Hematopoietic multipotent progenitor cell treated with erythropoietin and hydrocortisone succinate and interleukin-3 and kit ligand, for 6 days (in vitro differentiated cells): ENCODE data around the gene ALG8.
"Not testable (repeated sequence)": the region's sequence is repeated elsewhere in the genome, so short reads cannot be mapped to it uniquely, and the experiment has no call there.

Source experiments
- DNase-seq: peaks from one replicate; pipeline ENCODE4 v3.0.0-alpha.2; 2015

ALG8 gene

DNA sequence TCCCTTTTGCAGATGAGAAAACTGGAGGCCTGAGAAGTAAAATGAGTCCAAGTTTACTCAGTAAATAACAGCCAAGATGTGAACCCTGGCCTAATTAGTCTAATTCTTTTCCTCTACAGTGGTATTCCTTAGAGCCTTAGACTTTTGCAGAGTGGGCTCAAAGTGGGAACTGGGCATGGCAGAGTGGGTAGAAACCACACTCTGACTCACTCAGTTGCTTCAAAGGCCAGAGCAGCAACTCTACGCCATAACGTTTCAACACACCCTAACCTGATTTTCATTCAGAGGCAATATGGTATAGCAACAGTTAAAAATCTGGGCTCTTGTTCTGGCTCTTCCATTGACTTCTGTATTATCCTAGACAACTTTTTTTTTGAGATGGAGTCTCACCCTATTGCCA is 73.0 kb downstream of the ALG8 start:
- no peak for DNase-seq

DNA sequence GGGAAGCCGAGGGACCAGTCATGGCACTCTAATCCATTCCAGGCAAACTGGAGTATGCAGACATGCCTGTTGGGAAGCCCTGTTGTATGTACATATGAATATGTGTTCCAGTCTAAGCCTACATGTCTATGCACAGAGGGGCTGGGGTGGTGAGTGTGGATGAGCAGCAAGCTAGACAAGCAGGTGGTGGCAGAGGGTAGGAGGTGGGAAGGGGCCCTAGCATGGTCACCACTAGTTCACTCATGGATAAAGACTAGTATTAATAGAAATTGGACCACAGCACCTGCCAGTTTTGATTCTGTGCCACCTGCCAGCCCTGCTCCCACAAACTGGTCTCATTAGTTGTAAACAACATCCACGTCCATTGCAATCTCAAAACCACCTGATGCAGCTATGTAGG is 74.2 kb downstream of the ALG8 start:
- no peak for DNase-seq

DNA sequence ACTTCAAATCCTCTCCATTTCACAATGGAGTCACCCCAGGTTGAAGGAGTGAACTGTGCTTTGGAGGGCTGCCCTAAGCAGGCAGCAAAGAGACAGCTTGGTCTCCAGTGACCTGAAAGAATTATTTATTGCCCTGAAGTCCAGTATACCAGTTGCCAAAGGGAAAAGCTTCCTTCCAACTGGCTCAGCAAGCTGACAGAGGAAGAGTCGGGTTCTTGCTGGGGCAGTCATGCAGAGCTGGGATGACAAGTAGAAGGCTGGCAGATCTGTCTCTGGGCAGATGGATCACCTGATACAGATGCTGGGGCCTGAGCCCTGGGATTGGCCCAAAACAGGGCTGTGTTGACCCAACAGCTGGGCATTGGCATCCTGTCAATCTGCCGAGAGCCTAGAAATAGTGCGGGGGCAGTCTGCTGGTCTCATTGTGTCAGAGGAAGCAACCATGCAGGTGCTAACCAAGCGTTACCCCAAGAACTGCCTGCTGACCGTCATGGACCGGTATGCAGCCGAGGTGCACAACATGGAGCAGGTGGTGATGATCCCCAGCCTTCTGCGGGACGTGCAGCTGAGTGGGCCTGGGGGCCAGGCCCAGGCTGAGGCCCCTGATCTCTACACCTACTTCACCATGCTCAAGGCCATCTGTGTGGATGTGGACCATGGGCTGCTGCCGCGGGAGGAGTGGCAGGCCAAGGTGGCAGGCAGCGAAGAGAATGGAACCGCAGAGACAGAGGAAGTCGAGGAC is 75.8 kb downstream of the ALG8 start, which contains the start of gene THRSP:
TSS of gene THRSP (plus strand) at position 422 of the 742 bp plus-strand sequence. CDS start at position 443, 21 bp downstream.
- no peak for DNase-seq

DNA sequence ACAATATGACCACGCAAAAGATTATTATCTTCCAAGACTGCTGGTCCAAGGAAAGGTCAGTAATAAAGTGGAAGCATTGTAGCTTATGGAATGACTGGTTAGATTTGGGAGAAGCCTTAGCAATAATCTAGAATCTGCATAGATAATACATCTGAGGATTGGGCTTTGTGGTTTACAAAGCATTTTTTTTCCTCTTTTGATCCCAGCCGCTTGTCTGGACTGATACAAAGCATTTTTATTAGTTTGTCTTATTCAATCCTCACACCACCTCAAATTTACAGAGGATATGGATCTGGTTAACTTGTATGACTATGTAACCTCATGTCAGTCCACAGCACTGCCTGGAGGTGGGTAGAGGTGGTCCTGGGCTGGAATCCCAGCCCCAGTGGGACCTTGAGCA is 76.8 kb downstream of the ALG8 start:
- no peak for DNase-seq

- DNase-seq, result no peak
Measured at GRCh38 chr11:78061921-78062311, 77.5 kb downstream of the ALG8 start.

DNA sequence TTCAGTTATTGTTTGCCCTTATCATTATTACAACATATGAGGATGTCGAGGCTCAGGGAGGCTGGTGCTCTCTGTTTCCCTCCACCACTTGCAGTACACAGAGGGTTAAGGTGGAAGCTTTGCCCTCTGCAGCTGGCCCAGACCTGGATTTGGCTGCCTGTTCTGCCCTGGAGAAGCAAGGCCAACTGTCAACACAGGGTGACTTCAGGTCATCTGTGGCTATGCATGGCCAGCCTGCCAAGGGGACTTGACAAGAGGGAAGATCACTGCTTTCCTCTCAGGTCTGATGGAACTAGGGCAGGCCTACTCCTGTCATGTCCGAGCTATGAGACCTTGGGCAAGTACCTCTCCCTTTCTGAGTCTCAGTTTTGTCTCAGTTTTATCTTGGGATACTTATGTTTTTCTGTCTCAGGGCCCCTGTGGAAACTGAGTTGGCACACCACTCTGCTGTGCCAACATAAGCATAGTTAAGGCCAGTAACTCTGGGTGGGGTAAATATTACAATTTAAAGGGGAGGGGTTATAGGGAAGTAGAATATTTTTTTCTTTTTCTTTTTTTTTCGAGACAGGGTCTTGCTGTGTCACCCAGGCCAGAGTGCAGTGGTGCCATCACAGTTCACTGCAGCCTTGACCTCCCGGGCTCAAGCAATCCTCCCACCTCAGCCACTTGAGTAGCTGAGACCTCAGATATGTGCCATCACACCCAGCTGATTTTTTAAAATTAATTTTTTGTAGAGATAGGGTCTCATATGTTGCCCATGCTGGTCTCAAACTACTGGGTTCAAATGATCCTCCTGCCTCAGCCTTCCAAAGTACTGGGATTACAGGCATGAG is 78.1 kb downstream of the ALG8 start:
- no peak for DNase-seq

DNA sequence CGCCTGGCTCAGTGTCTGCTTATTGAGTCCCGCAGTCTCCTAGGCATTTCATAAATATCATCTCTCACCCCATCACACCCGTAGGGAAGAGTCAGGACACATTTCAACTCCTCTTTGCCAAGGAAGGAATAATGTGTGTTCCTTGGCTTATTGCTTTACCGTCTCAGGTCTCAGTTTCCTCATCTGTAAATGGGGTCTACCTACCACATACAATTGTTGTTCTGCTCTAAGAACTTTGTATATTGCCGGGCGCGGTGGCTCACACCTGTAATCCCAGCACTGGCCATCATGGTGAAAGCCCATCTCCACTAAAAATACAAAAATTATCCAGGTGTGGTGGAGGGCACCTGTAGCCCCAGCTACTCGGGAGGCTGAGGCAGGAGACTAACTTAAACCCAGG is 78.9 kb downstream of the ALG8 start:
- DNase-seq, result no peak

GRCh38 chr11:78059749-78060328 is 79.6 kb downstream of the ALG8 start:
- DNase-seq, result not testable (repeated sequence)

DNA sequence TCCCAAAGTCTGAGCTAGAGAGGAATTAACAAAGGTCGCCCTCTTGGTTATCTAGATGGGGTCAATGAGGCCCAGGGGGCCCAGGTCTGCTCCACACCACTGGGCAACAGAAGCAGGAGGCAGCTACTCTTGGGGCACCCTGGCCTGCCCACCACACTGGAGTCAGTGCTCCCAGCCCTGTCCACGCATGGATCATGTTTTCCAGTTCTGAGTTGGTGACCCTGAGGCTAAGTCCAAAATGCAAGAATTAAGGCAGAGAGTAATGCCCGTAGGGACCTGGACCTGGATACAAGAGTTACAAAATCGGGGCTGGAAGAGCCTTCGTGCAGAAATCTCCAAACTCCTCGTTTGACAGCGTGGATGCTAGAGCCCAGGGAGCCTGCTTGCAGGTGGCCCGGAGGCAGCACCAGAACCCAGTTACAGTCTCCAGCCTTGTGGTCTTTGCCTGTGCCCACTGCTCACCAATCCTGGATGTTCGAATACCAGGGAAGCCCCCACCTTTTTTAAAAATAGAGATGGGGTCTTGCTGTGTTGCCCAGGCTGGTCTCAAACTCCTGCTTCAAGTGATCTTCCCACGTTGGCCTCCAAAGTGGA is 81.9 kb downstream of the ALG8 start:
- DNase-seq, result no peak

DNA sequence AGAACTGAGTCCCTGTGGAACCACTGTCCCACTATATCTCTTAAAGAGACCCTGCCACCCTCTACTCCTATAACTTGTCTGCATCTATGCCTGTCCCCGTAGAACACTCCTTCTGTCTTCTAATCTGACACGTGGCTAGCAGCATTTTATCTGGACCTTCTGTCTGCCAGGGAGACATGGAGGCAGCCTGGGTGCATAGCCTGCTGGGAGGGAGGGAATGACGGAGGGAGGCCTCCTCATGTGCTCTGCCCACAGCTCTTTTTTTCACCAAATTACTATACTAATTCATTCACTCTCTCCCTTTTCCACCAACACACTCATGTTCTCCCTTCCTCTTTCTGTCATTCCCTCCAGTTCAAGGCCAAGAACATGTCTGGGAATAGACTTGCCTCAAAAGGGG is 83.3 kb downstream of the ALG8 start:
- peak; percentile 32 for DNase-seq

- DNase-seq, result no peak
Measured at GRCh38 chr11:78054971-78055370, 84.5 kb downstream of the ALG8 start.

DNA sequence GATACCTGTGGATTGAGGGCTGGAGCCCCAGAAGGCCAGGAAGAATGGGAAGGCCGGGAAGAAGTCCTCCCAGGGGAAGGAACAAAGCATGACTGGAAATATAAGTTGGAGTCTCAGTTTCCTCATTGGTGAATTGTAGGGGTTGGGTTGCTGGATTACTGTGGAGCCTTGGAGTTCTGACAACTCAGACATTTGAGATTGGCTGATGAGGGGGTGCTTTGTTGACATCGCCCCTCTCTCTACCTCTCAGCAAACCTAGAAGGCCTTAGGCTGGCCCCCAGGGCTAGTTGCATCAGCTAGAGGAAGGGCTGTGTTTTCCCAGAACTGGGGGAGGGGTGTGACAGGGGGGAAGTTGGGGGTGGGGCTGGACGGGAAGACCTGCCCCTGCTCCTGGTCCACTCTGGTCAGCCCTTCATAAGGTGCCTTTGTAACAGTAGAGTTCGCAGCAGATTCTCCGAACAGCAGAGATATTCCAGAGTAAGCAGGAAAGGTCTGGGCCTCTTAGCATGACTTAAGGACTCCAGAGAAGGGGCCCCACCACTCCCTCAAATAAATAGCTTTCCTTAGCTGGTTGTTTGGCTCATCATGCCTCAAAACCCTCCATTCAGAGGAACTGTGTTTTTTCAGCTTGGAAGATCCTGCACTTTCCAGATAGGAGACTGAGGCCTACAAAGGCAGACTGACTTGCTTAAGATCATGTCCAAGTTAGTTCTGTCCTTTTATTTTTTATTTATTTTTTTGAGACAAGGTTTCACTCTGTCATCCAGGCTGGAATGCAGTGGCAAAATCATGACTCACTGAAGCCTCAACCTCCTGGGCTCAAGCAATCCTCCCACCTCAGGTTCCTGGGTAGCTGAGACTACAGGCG is 88.2 kb downstream of the ALG8 start:
- no peak for DNase-seq
